Left cardiac atrium (tissue), 4 donors: ENCODE measurements around the gene ARHGAP23. TPM values are rescaled to one million over a fixed set of nuclear protein-coding genes. Genes with fewer than 3 reads are reported as not detected.
A peak's percentile ranks its signal among the peaks of the same experiment; 100 is the strongest.

Experiments
- ATAC-seq, 2 donors: fragments of 200-7000 bp; cut with Tn5 transposase; one replicate each; pipeline ENCODE4 v1.9.1; 2020; ENCODE audit warnings: mild to moderate bottlenecking in 2 of 2, moderate library complexity in 2 of 2
- DNase-seq: peaks from one replicate; pipeline ENCODE4 v3.0.0-alpha.2; 2020
- intact Hi-C, 2 donors: fragments of 100-400 bp; cut with DNase I; formaldehyde crosslinking; loops; one replicate each; pipeline versions ENCODE4 v1.14.1 to v1.15.1; 2022 to 2023
- total RNA-seq, 2 donors: library from RNA; stranded (reverse); fragmentation: NEBNext Ultra II Directional; extraction: Animal tissue kit (Norgen Biotek cat#: 25700); gene quantifications; one replicate each; pipeline ENCODE4 v1.2.1, GENCODE V29; 2021
- donor health status: DM: no; HTN: yes; CAD: no.
- donor health status: DM: no; HTN: yes; CAD: no; lungs with severe emphysema.
- donor health status: DM: yes; HTN: yes; CAD: no.
- donor health status: Dilated cardiomyopathy.

Gene ARHGAP23
- total RNA-seq, 2 donors from 2014 or later = 54.1 to 91.9 TPM

GRCh38 chr17:38550661-38551060 is 122.4 kb downstream of the ARHGAP23 start:
- DNase-seq = peak; percentile 54
- intact Hi-C loops = loop anchor here in 1 of 2 donors (10.0 kb wide), 1 partner anchor 114 kb away; no protein-coding TSS in a partner anchor
- peak; percentile 82 to 87 for ATAC-seq

- DNase-seq (no peak), ATAC-seq (no peak)
- intact Hi-C loops = loop anchor here in 1 of 2 donors (10.0 kb wide), 1 partner anchor 114 kb away; no protein-coding TSS in a partner anchor
Observed at GRCh38 chr17:38551121-38551520, 122.9 kb downstream of the ARHGAP23 start.

GRCh38 chr17:38552343-38552742 is 124.1 kb downstream of the ARHGAP23 start:
- intact Hi-C loops = loop anchor here in 1 of 2 donors (10.0 kb wide), 1 partner anchor 112 kb away; no protein-coding TSS in a partner anchor
- DNase-seq = no peak
- no peak for ATAC-seq

GRCh38 chr17:38554430-38555350 is 126.4 kb downstream of the ARHGAP23 start:
- DNase-seq = no peak
- ATAC-seq = no peak
- intact Hi-C loops = loop anchor here (5.0 to 10.0 kb wide), 2 partner anchors 110 to 113 kb away; no protein-coding TSS in a partner anchor

GRCh38 chr17:38556239-38556638 is 128.0 kb downstream of the ARHGAP23 start:
- no peak for ATAC-seq
- DNase-seq = no peak
- intact Hi-C loops = loop anchor here (5.0 to 10.0 kb wide), 2 partner anchors 109 to 111 kb away; no protein-coding TSS in a partner anchor

GRCh38 chr17:38557396-38557795 is 129.1 kb downstream of the ARHGAP23 start:
- intact Hi-C loops = loop anchor here (5.0 to 10.0 kb wide), 2 partner anchors 107 to 110 kb away; no protein-coding TSS in a partner anchor
- DNase-seq = no peak

GRCh38 chr17:38557836-38558727 is 129.8 kb downstream of the ARHGAP23 start:
- ATAC-seq (peak; percentile 88 to 90), DNase-seq (peak; percentile 93)
- intact Hi-C loops = loop anchor here (5.0 to 10.0 kb wide), 2 partner anchors 107 to 109 kb away; no protein-coding TSS in a partner anchor

More at GRCh38 chr17:38557396-38557795, 129.1 kb downstream of the ARHGAP23 start:
- no peak for ATAC-seq

GRCh38 chr17:38558728-38559050 is 130.4 kb downstream of the ARHGAP23 start:
- DNase-seq (no peak), ATAC-seq (peak in 1 of 2 donors; percentile 0)
- intact Hi-C loops = loop anchor here (5.0 to 10.0 kb wide), 2 partner anchors 106 to 109 kb away; no protein-coding TSS in a partner anchor

GRCh38 chr17:38559051-38559879 is 131.0 kb downstream of the ARHGAP23 start:
- intact Hi-C loops = loop anchor here (5.0 to 10.0 kb wide), 2 partner anchors 106 to 108 kb away; no protein-coding TSS in a partner anchor
- DNase-seq = peak; percentile 86
- ATAC-seq = peak; percentile 53 to 82

- DNase-seq (no peak), ATAC-seq (no peak)
- intact Hi-C loops = loop anchor here (5.0 to 10.0 kb wide), 2 partner anchors 105 to 107 kb away; no protein-coding TSS in a partner anchor
Observed at GRCh38 chr17:38559880-38560230, 131.6 kb downstream of the ARHGAP23 start.

GRCh38 chr17:38560503-38561318 is 132.4 kb downstream of the ARHGAP23 start:
- no peak for DNase-seq
- no peak for ATAC-seq
- intact Hi-C loops = no loop called here

GRCh38 chr17:38561416-38562214 is 133.4 kb downstream of the ARHGAP23 start:
- intact Hi-C loops = no loop called here
- ATAC-seq = no peak

More at GRCh38 chr17:38561416-38562214, 133.4 kb downstream of the ARHGAP23 start:
- no peak for DNase-seq

Other genes starting within 250 kb of the ARHGAP23 start
- not detected for gene TBC1D3, start 235.9 kb upstream of the ARHGAP23 start, total RNA-seq
- 10 to 100 TPM; 22.6 to 24.2 TPM for gene MRPL45, start 131.3 kb upstream of the ARHGAP23 start, total RNA-seq
- under 1 TPM in 1 of 2 donors, not detected in 1; 0.09 TPM for gene GPR179, start 84.5 kb upstream of the ARHGAP23 start, total RNA-seq
- gene SOCS7, start 76.6 kb upstream of the ARHGAP23 start, total RNA-seq = 10 to 100 TPM; 11.2 to 11.4 TPM
- gene SRCIN1, start 177.5 kb downstream of the ARHGAP23 start, total RNA-seq = 1 to 10 TPM; 1.4 to 3.0 TPM
- 1 to 10 TPM; 1.4 to 3.9 TPM for gene EPOP, start 246.5 kb downstream of the ARHGAP23 start, total RNA-seq